ENCODE data around the gene CTBS. TPM values are rescaled to one million over a fixed set of nuclear protein-coding genes. Genes with fewer than 3 reads are reported as not detected.

CTBS gene
- total and polyA plus RNA-seq, 2 experiments from 2014 or later, result 4.3 to 5.1 TPM

GRCh38 chr1:84613887-84614286 lies 39.6 kb upstream of the CTBS start:
- no peak overlapping the region for H3K27ac Mint-ChIP-seq

More at GRCh38 chr1:84613887-84614286, 39.6 kb upstream of the CTBS start:
- no peaks in the 10 kb centered on the region for H3F3A ChIP-seq (replicated peaks; ENCODE audit: low read depth)
- ATAC-seq (no peak), DNase-seq (ENCODE audit: low spot score) (no peak)
- no peaks in the 10 kb centered on the region for H3K9me2 ChIP-seq (ENCODE audit: insufficient read depth)
- Mint-ChIP-seq H3K4me1 (peaks cover 9% of the 10 kb centered on the region; the same call in 2 of the 3 replicates), H3K36me3 (ENCODE audit: low read depth) (peaks cover 18% of the 10 kb centered on the region), H3K4me3 (no peak overlapping the region), H3K9me3 (peaks cover 27% of the 10 kb centered on the region), H3K27me3 (ENCODE audit: insufficient read depth, low read depth, poor library complexity) (peaks cover 5% of the 10 kb centered on the region)
- no peak overlapping the region for H2AFZ ChIP-seq
- H3K36me3 ChIP-seq (ENCODE audit: insufficient read depth), result no peaks in the 10 kb centered on the region; the same call in 1 of the 2 replicates
- H3K27ac ChIP-seq (ENCODE audit: low read depth), result no peak overlapping the region
- no peak overlapping the region for H3K4me2 ChIP-seq
- H3K79me2 ChIP-seq (replicated peaks; ENCODE audit: insufficient read depth), result no peaks in the 10 kb centered on the region
- H4K20me1 ChIP-seq (replicated peaks; ENCODE audit: insufficient read depth), result no peaks in the 10 kb centered on the region
- no peaks in the 10 kb centered on the region for H3K27me3 ChIP-seq (ENCODE audit: insufficient read depth)
- H3K4me3 ChIP-seq, result no peak overlapping the region
- no peak for TF ChIP-seq CREB1 (CRISPR knock-in tag; IDR thresholded peaks at IDR 0.05; ENCODE audit: low read depth)
- no peak for TF ChIP-seq NANOG (IDR thresholded peaks at IDR 0.05; ENCODE audit: borderline replicate concordance)
- no peak for TF ChIP-seq JUNB (IDR thresholded peaks at IDR 0.05; ENCODE audit: unreplicated experiment)
- TF ChIP-seq EZH2 (IDR thresholded peaks at IDR 0.05; ENCODE audit: low read depth, unreplicated experiment), result no peak
- no peak for TF ChIP-seq ZNF462 (CRISPR knock-in tag; IDR thresholded peaks at IDR 0.05)
- no peak for TF ChIP-seq ZNF114 (CRISPR knock-in tag; IDR thresholded peaks at IDR 0.05)
- no peak for TF ChIP-seq STAT1 (IDR thresholded peaks at IDR 0.05; ENCODE audit: unreplicated experiment)
- TF ChIP-seq ZNF331 (CRISPR knock-in tag; IDR thresholded peaks at IDR 0.05; ENCODE audit: low read depth), result no peak
- TF ChIP-seq ETS1 (IDR thresholded peaks at IDR 0.05), result no peak
- TF ChIP-seq CTCF (conservative IDR thresholded peaks at IDR 0.05; ENCODE audit: low read depth in 2 of 2), result no peak
- TF ChIP-seq REST (IDR thresholded peaks at IDR 0.05; ENCODE audit: unreplicated experiment), result no peak
- no peak for TF ChIP-seq POLR2AphosphoS5 (IDR thresholded peaks at IDR 0.05; ENCODE audit: low read depth)
- no peak for TF ChIP-seq EZH2phosphoT487 (IDR thresholded peaks at IDR 0.05; ENCODE audit: unreplicated experiment)
- no peaks in the 10 kb centered on the region for H3K4me1 ChIP-seq (ENCODE audit: insufficient read depth)

All from GM23338 (cell line).